GM21529 (cell line): Measurements from ENCODE around the gene EFNA5.

Experiments
- ATAC-seq: cut with Tn5 transposase; IDR thresholded peaks from one replicate; pipeline ENCODE4 v1.9.1; 2021; ENCODE audit not compliant: unreplicated experiment

EFNA5 gene

DNA sequence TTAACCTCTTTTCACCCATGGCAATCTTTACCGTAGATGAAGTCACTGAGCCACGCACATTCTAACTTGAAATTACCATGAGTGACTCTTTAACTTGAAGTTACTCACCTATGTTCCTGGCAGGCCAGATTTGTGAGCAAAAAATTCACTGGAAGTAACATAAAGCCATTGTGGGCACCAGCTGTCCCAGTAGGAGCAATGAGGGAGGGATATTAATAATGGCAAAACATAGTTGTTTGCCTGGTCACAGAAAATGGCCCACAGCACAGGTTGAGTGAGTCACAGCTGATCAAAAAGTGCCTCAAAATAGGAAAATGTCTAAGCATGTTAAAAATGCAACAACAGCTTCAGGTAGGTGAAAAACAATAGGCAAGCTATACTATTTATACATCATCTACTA lies 146.6 kb downstream of the EFNA5 start:
- ATAC-seq = no peak

DNA sequence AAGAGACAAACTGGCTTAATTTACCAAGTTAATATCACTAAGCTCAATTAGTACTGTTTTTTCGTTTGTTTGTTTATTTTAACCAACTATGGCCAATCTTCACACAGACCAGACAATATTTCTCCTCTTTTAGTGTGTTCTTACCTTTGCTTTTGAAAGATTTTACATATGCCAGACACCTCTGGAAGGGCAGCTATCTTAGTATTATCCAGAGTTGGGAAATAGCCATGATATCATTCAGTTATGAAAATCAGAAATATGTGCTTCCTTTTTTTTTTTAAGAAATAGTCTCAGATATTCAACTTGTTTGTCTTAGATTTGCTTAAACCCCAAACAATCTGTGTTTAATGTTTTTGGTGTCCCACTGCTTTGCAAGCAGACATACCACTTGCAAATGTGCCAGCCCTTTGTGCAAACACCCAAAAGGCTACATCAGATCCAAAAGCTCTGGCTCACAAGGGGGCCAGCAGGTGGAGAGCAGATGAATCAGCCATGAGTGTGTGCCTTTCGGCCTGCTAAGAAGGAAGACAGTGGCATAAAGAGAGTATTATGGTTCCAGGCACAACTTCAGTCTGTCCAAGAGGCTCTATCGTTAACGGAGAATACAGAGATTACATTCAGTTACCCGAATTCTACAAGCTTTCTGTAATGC lies 147.6 kb downstream of the EFNA5 start:
- no peak for ATAC-seq

DNA sequence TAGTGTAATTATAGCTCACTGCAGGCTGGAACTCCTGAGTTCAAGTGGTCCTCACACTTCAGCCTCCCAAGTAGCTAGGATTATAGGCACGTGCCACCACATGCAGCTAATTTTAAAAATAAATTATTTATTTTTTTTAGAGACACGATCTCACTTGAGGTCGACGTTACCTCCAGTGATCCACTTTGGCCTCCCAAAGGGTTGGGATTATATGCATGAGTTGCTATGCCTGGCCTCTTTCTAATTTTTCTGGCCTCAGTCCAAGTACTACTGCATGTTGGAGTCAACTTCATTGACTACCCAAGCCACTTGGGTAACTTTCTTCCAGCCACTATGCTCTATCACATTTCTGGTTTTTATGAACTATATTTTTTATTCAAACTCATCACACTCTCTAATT lies 148.3 kb downstream of the EFNA5 start:
- ATAC-seq = no peak

DNA sequence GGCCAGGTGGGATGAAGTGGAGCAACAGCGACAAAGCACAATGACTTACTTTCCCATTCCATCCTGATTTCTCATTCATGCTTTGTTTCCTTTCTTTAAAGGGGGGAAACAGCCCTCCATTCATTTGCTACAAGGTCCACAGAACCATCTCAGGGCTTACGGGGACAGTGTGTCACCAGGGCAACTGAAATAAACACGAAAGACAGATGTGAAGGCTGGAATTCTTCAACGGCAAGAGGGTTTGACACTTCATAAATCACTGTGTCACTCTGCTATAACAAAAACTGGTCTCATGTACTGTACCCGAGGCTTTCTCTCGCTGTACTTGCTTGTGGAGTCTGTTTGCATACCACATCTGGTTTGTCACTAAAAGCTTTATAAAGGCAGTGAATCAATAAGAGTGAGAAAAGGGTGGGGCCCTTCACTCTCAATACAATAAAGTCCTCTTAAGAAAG lies 150.8 kb downstream of the EFNA5 start:
- ATAC-seq = no peak

DNA sequence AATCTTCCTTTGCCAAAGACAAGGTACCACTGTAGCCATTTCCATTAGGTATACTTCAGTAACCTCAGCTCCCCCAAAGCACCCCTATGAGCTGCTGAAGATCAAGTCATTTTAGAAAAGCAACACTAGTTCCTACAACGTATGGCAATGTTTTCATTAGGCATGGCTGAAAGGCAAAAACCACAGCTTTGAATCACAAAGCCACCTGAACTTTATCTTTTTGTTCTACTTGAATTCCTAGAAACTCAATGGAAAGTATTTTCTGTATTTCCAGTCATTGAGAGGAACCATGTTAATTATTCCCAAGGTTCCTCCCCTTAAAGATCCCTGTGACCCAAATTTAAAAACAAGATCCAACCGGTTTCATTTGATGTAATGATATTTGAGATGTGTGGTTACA lies 152.1 kb downstream of the EFNA5 start:
- no peak for ATAC-seq

DNA sequence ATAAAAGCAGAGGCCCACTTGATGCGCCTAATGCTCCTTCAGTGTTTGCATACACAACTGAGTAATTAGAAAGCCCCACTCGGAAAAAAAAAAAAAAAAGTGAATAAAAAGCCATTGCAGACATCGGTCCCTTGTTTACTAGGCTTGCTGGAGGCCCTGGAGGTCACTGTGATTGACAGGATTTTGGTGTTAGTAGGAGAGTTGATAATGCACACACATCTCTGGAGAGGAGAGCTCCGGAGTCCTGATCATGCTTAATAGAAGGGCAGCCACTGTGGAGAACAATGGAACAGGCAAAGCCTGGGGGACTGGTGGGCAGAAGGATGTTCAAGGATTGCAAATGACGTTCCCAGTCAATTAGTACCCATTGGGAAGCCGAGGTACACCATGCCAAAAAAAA lies 152.5 kb downstream of the EFNA5 start:
- ATAC-seq = no peak

DNA sequence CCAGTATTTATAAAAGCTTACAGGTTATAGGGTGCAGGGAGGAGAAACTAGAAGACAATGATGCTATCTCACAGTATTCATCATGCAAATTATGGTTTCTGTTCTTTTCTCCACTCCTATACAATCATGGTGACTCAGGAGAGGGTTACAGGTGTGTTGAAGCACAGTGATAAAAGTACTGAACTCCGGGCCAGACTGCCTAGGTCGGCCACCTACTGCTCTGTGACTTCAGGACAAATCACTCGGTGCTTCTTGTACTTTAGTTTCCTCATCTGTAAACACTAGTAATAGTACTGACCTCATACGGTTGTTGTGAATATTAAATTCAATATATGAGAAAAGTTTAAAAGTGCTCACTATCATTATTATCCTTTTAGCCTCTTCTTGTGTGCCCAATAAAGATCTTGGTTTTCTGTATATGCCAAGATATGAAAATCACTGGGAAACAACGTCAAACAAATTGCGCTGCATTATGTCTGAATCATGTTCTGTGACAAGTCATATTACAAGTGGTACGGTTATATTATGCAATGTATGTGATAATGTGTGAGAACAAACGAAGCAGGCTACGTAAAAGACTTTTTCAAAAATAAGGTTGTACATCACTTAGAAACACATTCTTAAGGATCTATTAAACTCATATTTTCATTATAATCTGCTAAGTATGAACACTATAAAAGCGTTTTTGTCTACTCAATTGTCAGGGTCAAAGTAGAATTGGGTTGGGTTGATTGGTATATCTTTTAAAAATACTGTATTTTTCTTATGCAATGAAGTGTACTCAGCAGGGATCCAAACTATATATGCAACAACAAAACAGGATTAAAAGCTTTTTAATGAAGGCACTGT lies 153.3 kb downstream of the EFNA5 start:
- peak; percentile 37 for ATAC-seq

DNA sequence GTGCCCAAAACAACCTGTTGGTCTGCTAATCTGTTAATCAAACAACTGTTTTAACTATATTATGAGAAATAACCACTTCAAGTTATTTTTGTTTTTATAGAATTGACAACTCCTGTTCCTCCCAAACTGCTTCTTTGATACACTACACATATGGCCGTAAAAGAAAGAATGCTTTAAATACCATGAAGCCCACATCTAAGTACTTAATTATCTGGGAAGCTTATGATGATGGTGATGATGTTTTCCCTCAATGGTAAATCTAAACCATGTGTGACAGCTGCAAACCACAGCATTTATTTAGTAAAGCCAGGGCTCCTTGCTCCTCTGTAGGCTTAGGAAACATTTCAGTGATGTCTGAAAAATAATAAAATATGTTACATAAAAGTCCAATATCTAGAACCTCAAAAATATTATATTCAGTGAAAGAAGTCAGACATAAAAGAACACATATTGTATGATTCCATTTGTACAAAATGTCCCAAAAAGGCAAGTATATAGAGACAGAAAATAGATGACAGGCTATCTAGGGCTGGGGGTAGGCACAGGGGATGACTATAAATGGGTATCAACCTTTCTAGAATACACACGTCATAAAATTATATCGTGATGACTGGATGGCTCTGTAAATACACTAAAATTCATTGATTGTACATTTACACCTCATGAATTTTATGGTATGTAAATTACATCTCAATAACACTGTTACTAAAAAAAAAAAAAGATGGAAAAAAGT lies 154.1 kb downstream of the EFNA5 start:
- no peak for ATAC-seq

DNA sequence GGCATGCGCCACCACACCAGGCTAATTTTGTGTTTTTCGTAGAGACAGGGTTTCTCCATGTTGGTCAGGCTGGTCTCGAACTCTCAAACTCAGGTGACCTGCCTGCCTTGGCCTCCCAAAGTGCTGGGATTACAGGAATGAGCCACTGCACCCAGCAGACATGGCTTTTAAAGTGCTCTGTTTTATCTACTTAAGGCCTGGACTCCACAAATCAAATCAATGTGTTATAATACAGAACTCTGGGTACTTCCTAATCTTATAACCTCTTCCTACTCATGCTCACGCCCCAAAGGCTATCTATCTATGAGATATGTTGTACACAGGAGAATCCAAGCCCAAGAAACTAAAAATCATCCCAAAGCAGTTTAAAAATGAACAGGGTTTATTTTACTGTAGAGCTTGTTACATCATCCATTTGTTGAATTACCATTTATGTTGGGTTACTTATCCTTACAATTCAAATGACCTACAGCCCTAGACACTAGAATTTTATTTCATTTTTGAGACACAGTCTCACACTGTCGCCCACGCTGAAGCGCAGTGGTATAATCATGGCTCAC lies 155.1 kb downstream of the EFNA5 start:
- ATAC-seq = no peak

DNA sequence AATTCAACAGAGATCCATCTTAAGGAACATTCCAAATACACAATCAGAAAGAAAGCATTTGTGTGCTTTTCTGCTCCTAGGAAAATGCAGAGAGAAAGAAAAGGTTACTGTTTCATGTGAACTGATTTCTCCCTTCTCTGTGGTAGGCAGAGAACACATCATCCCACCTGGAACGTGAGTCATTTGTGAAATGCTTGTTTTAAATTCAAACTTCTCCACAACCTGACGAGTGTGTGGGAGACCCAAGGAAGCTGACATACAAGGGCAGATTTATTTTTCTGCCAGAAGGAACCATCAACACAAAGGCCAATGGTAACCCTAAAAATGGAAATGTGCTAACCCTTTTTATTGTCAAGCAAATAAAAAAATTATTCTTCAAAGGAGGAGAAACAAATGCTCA lies 156.4 kb downstream of the EFNA5 start:
- ATAC-seq = peak; percentile 38

DNA sequence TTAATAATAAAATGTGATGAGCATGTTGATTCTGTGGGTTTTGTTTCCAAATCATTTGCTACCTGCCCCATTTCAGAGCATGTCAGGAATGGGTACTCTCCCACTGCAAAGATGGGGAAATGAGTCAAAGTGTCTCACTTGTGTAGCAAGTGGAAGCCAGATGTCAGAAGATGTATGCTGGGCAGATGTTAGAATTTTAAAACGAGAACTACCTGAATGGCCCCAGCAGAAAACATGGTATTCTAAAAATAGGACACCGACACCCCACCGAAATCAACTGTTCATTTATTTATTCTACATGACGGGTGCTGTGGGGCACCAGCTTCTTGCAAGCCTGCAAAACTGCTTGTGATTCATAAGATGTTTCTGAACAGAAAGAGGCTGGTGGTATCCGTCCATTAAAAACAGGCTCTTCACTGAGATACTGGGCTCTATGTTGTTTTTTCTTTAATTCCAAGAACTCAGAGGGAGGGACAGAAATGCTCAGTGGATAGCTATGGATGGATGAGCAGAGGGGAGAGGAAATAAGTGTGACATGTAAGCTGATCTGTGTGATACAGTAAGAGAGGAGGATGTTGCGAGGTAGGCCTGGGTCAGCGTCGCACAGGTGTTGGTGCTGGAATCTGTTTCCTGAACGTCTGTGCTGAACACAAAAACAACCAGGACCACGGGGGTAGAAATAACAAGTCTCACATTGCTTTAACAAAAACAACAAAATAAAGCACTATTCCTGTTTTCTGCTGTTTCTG lies 157.2 kb downstream of the EFNA5 start:
- ATAC-seq = peak; percentile 68

DNA sequence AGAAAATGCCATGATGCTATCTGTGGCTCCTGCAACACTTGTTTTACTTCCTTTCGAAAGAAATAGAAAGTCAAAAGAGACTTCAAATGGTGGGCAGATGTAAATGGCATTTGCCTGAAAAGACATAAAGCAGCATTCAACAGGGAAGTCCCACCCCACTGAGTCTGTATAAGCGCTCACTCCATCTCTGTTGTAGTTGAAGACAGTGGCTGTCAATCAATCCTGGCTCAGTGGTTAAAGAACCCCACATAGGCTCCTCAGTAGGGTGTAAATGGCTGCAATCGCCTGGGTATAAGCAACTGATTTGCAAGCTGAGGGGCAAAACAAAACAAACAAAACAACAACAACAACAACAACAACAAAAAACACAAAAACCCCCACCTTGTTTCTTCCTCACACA lies 158.7 kb downstream of the EFNA5 start:
- peak; percentile 34 for ATAC-seq

DNA sequence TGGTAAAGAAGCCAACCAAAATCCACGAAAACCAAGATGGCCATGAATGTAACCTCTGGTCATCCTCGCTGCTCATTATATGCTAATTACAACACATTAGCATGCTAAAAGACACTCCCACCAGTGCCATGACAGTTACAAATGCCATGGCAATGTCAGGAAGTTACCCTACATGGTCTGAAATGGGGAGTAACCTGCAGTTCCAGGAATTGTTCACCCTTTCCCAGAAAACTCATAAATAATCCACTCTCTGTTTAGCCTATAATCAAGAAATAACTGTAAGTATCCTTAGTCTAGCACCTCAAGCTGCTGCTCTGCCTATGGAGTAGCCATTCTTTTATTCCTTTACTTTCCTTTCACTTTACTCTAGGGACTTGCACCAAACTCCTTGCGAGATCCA lies 160.6 kb downstream of the EFNA5 start:
- ATAC-seq = no peak

DNA sequence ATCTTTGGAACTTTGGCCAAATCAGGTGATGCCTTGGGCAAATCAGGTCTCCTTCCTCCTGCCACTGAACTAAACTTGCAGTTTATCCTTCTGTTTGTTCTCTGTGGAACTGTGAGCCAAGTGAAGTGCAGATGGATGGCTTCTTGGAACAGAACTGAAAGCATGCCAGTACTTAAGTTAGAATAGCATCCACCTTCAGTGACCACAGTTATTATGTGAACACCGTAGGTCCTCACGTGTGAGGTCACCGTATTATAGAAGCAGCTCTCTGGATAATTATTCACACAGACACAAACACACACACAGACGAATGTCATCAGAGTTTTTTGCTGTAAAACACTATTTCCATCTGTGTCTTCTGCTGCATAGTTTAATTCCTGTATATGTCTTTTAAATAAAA lies 162.6 kb downstream of the EFNA5 start:
- ATAC-seq = no peak

DNA sequence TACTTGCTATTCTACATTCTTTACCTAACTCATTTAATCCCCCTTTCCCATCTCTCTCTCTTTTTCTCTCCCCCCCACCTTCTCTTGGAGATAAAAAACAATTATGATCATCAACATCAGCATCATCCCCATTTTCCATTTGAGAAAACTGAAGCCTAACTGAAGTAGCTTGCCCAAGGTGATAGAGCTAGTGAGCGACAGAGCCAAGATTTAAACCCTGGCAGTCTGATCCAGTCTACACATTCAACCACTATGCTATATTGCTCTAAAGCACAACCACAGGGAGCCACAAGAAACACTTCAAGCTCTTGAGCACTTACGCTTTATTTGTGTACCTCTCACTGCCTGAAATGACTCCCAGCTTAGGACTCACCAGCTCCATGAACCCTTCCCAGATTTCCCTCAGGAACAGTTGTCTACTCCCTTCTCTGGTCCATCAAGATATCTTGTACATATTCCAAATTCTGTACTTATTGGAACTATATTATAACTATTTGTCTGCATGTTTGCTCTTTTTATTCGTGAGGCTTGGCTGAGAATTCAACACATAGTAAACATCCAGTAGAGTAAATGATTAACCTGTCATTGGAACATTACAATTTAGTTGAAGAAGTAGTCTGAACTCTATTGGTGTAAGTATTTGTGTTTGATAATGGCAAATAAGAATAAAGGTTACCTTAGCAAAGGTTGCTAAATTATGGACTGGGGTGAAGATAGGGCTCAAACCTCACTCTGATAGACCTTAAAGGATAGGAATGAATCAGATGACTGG lies 164.8 kb downstream of the EFNA5 start:
- ATAC-seq = no peak

DNA sequence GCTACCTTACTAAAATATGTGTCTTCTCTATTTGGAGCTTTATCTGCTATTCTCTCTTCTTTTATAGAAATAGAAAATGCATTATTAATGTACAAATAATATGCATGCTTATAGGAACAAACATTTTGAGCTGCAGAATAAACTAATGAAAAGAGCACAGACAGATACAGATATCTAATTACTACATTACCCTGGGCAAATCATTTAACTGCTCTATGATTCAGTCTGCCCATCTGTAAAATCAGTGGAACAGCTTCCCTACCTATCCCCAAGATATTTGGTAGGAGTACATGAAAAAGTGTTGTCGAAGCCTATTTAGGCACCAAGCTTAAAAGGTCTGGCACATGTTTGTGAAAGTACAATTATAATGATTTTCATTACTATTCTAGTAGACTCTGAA lies 166.3 kb downstream of the EFNA5 start:
- ATAC-seq = no peak

DNA sequence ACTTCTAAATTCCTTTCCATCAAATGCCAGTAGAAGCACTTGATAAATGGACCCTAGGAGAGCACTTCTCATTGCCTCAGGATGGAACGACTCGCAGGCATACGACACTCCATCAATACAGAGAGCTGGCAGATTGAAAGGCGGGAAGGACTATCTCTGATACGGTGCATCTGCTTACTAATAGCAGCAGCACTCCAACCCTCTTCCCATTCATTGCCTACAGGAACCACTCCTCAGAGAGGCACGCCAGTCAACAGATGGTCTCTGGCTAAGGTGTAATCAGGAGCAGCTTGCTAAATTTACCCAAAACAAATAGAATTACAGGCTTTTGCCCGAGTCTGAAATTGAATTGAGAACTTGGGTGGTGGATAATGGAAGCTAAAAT lies 168.1 kb downstream of the EFNA5 start:
- no peak for ATAC-seq

DNA sequence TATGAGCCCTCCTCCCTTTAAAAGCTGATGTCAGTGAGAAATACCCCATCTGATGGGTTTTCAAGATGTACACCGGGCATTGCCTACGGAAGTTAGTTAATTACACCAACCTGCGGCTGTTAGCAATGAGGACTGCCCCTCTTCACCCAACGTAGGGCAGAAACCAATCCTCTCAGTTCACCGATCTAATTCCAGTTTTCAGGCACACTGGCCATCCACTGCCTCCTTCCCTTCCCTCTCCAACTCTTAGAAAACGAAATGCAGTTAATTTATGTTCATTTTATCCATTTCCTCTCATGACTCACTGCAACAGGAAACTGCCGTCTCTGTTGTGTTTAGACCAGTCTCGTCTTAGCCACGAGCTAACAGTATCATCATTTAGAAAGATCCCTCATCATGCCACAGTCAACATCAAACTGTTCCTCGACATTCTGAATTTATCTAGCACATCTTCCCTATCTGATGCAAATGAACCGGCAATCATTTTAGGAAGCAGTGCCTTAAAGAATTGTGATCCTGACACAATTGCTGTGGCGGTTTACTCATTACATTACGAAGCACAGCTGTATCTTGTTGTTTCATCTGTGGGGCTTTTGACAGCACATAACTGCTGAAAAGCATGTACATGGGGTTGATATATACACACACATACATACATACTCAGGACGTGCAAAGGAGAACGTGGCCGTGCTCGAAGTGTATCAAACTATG lies 168.6 kb downstream of the EFNA5 start:
- no peak for ATAC-seq

DNA sequence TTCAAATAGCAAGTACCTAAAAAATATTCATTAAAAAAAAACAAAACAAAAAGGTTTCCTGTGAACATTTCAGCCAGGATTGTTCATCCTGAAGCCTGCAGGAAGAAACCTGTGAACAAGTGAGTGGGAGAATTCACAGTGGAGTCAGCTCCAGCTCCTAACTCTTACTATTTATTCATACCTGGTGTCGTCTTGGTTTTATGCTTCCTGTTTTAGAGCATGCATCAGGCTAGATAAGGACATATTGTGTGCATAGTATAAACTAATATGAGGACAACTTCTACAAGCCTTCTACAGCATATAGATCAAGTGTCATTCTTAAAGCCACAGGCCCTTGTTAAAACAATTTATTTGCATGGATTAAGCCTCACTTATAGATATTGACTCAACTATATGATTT lies 169.9 kb downstream of the EFNA5 start:
- ATAC-seq = no peak

DNA sequence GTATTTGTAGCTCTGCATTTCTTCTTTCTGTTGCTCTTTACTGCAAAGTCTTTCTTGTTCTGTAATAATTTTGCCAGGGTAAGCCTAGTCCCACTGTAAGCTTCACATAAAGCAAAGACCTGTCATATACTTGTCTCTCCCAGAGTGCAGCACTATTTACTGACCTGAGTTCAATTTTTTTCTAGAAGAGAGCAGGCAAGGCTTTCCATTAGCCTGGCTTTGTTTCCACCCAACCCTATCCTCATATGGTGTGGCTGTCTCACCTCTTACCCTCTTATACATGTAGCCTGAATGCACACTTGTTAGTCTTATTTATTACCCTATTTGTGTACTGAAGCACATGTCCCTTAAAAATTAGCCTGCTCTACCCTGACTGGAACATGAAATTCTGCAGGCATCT lies 170.4 kb downstream of the EFNA5 start:
- ATAC-seq = no peak
